GM23248 (cell line): ENCODE results near the gene WDR89. TPM values are rescaled to one million over a fixed set of nuclear protein-coding genes. Genes with fewer than 3 reads are reported as not detected.

Experiments
- DNase-seq: peaks from one replicate; pipeline ENCODE4 v3.0.0-alpha.2; 2015
- H2AFZ ChIP-seq: fragments of 200-600 bp; sonication (generic); 2 replicates; pipeline ENCODE4 v1.6.1; 2016; ENCODE audit warnings: antibody characterized with exemption
- H3F3A ChIP-seq: fragments of 200-600 bp; sonication (generic); 2 replicates; pipeline ENCODE4 v1.6.1; 2016; ENCODE audit warnings: mild to moderate bottlenecking, antibody characterized with exemption, mixed run types; ENCODE audit not compliant: insufficient read depth
- H3K27ac ChIP-seq: fragments of 200-600 bp; sonication (generic); 2 replicates; pipeline ENCODE4 v1.5.1; 2016; ENCODE audit warnings: mild to moderate bottlenecking
- H3K27me3 ChIP-seq: fragments of 200-600 bp; sonication (generic); replicated peaks from 2 replicates; pipeline ENCODE4 v1.6.1; 2016; ENCODE audit warnings: mild to moderate bottlenecking; ENCODE audit not compliant: insufficient read depth
- H3K36me3 ChIP-seq: fragments of 200-600 bp; sonication (generic); 2 replicates; pipeline ENCODE4 v1.6.1; 2016; ENCODE audit warnings: low read depth, mild to moderate bottlenecking
- H3K4me1 ChIP-seq: fragments of 200-600 bp; sonication (generic); 2 replicates; pipeline ENCODE4 v1.6.1; 2016; ENCODE audit warnings: mild to moderate bottlenecking; ENCODE audit not compliant: insufficient read depth
- H3K4me2 ChIP-seq: fragments of 200-600 bp; sonication (generic); one replicate; pipeline ENCODE4 v1.6.1; 2016; ENCODE audit warnings: mild to moderate bottlenecking; ENCODE audit not compliant: unreplicated experiment
- H3K4me3 ChIP-seq: fragments of 200-600 bp; sonication (generic); 2 replicates; pipeline ENCODE4 v1.5.1; 2016; ENCODE audit warnings: mild to moderate bottlenecking
- H3K79me2 ChIP-seq: fragments of 200-600 bp; sonication (generic); 2 replicates; pipeline ENCODE4 v1.6.1; 2016; ENCODE audit warnings: mild to moderate bottlenecking; ENCODE audit not compliant: insufficient read depth
- H3K9ac ChIP-seq: fragments of 200-600 bp; sonication (generic); 2 replicates; pipeline ENCODE4 v1.6.1; 2016; ENCODE audit warnings: mild to moderate bottlenecking
- H3K9me2 ChIP-seq: fragments of 200-600 bp; sonication (generic); 2 replicates; pipeline ENCODE4 v1.6.1; 2016; ENCODE audit warnings: mixed run types, mild to moderate bottlenecking, moderate library complexity; ENCODE audit not compliant: insufficient read depth
- H3K9me3 ChIP-seq: fragments of 200-600 bp; sonication (generic); one replicate; pipeline ENCODE4 v1.6.1; 2017; ENCODE audit warnings: low read depth
- H4K20me1 ChIP-seq: fragments of 200-600 bp; sonication (generic); 2 replicates; pipeline ENCODE4 v1.6.0; 2016; ENCODE audit not compliant: insufficient read depth
- EZH2 ChIP-seq: fragments of 200-600 bp; sonication (generic); IDR thresholded peaks from 2 replicates; pipeline ENCODE4 v1.6.1; 2018; ENCODE audit warnings: antibody characterized with exemption, mild to moderate bottlenecking; ENCODE audit not compliant: insufficient read depth, poor library complexity, severe bottlenecking
- EZH2phosphoT487 ChIP-seq: fragments of 200-600 bp; sonication (generic); IDR thresholded peaks from 2 replicates; pipeline ENCODE4 v1.6.1; 2018; ENCODE audit warnings: antibody characterized with exemption, moderate library complexity, mild to moderate bottlenecking, low read depth; ENCODE audit not compliant: insufficient read depth
- WGBS, 2 experiments: methylation state at CpG; one replicate each; pipeline ENCODE4 v1.1.6; 2015 to 2017; ENCODE audit warnings: low lambda C conversion rate in 2 of 2, low coverage in 1 of 2; ENCODE audit errors: missing lambda C conversion rate in 2 of 2; 5-methylcytosine and 5-hydroxymethylcytosine counted together
- in situ Hi-C: fragments of 300-500 bp; cut with MboI; formaldehyde crosslinking; loops from 2 replicates; pipeline ENCODE4 v1.15.0; 2020
- polyA plus RNA-seq: library from polyadenylated mRNA; unstranded; fragments of >200 nt; fragmentation: Nextera tagmentation; extraction: Ambion mirVana; gene quantifications from 2 replicates; pipeline ENCODE4 v1.2.1, GENCODE V29; 2016
- total RNA-seq: library from RNA; depleted of rRNA; stranded (reverse); fragments of >200 nt; shearing (Covaris generic); gene quantifications from 2 replicates; pipeline ENCODE4 v1.2.3, GENCODE V29; 2014

WDR89 gene
- total and polyA plus RNA-seq, 2 experiments from 2014 or later = 6.9 to 7.0 TPM

DNA sequence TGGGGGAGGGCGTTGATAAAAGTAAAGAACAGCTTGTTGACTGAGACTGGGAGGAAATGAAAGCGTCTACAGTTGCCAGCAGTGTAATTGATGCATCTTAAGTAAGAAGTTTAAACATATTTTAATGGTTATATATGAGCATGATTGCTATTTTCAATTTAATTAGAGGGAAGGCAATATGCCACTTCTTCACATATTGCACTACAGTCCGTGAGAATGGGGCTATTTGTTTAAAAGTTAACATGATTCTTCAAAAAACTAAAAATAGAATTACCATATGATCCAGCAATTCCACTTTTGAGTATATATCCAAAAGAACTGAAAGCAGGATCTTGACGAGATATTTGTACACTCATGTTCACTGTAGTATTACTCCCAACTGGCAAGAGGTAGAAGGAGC lies 60.2 kb downstream of the WDR89 start:
- H4K20me1 ChIP-seq = no peaks in the 10 kb centered on the region
- 7 to 11% methylated on average over 4 of the region's 4 CpGs for WGBS, 2 experiments
- in situ Hi-C loops = no loop called here

DNA sequence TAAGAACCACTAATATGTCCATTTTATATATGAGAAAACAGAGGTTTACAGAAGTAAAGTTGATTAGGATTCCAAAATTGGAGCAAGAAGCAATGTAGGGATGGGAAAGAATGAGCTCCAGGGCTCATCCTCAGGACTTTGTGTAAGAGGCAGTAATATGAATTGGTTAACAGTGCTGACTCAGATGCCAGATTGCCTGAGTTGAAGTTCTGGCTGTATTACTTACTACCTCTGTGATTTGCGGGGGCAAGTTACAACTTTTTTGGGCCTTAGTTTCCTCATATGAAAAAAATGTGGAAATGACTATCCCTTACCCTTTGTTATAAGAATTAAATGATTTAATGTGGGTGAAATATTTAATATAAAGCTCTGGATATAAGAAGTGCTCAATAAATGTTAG lies 63.4 kb downstream of the WDR89 start:
- no peak overlapping the region for H2AFZ ChIP-seq
- H3K4me2 ChIP-seq = no peak overlapping the region
- H4K20me1 ChIP-seq = no peaks in the 10 kb centered on the region
- 100% methylated on average over 1 of the region's 1 CpG for WGBS, 2 experiments
- H3K36me3 ChIP-seq = no peaks in the 10 kb centered on the region
- no peaks in the 10 kb centered on the region; the same call in 1 of the 2 replicates for H3K4me1 ChIP-seq
- H3K27ac ChIP-seq = no peak overlapping the region
- no peaks in the 10 kb centered on the region for H3K27me3 ChIP-seq
- no peaks in the 10 kb centered on the region for H3K9me3 ChIP-seq
- no peaks in the 10 kb centered on the region for H3K9me2 ChIP-seq
- H3K79me2 ChIP-seq = no peaks in the 10 kb centered on the region
- TF ChIP-seq EZH2 = no peak
- no peak for TF ChIP-seq EZH2phosphoT487
- H3K9ac ChIP-seq = no peak overlapping the region
- H3F3A ChIP-seq = no peaks in the 10 kb centered on the region
- no peak overlapping the region for H3K4me3 ChIP-seq
- in situ Hi-C loops = no loop called here
- peak; percentile 26 for DNase-seq

More for the DNA sequence above, 60.2 kb downstream of the WDR89 start:
- H3F3A ChIP-seq = no peaks in the 10 kb centered on the region
- H3K9me2 ChIP-seq = no peaks in the 10 kb centered on the region
- H3K9ac ChIP-seq = no peak overlapping the region
- no peaks in the 10 kb centered on the region for H3K79me2 ChIP-seq
- no peaks in the 10 kb centered on the region for H3K9me3 ChIP-seq
- H3K4me1 ChIP-seq = no peaks in the 10 kb centered on the region; the same call in 1 of the 2 replicates
- H2AFZ ChIP-seq = no peak overlapping the region
- H3K27me3 ChIP-seq = no peaks in the 10 kb centered on the region
- H3K4me2 ChIP-seq = no peak overlapping the region
- DNase-seq = no peak
- H3K36me3 ChIP-seq = no peaks in the 10 kb centered on the region
- H3K4me3 ChIP-seq = no peak overlapping the region
- TF ChIP-seq EZH2phosphoT487 (no peak), EZH2 (no peak)
- H3K27ac ChIP-seq = no peak overlapping the region

DNA sequence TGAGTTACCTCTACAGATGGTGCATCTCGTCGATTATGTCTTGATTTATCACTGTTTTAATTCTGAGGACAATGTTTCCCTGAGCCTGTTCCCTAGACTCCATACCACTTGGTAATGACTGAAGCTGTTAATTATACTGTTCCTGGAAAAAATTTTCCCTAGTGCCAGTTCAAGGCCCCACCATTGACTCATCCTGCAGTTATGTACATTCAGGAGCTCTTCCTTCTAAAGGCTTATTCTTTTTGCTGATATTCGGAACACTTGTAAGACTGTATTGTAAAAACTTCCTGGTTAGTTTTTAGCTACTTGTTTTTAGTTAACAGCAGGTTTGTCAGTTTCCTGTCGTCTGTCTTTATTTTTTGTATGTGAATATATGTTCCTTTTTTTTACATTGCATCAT lies 68.1 kb downstream of the WDR89 start:
- Histone ChIP-seq H3K4me1 (no peaks in the 10 kb centered on the region; the same call in 1 of the 2 replicates), H2AFZ (no peak overlapping the region), H3K4me2 (no peak overlapping the region), H3K9me2 (no peaks in the 10 kb centered on the region), H3K4me3 (no peak overlapping the region), H3K27me3 (no peaks in the 10 kb centered on the region), H4K20me1 (no peaks in the 10 kb centered on the region), H3K9me3 (no peaks in the 10 kb centered on the region), H3K36me3 (no peaks in the 10 kb centered on the region), H3F3A (no peaks in the 10 kb centered on the region), H3K27ac (no peak overlapping the region), H3K79me2 (no peaks in the 10 kb centered on the region), H3K9ac (no peak overlapping the region)
- WGBS, 2 experiments = 63 to 65% methylated on average over 4 of the region's 4 CpGs
- peak; percentile 23 for DNase-seq
- in situ Hi-C loops = no loop called here
- no peak for TF ChIP-seq EZH2
- TF ChIP-seq EZH2phosphoT487 = no peak

DNA sequence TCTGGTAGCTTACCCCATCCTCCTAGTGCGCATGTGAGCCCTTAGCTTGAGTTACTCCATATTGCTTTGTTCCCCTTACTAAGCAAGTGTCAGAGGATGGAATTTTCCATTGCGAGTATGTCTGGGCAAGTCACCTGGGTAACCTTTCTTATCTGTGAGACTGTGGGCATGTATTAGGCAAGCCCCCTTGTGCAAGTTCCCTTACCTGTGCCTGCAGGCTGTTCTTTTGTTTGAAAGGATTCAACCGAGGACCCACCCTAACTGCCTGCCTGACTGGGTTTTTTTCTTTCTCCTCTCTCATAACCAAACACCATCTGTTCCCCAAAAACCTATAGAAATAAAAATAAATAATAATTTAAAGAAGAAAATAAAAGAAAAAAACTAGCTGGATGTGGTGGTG lies 76.2 kb downstream of the WDR89 start:
- Histone ChIP-seq H3K9me3 (no peaks in the 10 kb centered on the region), H3K4me1 (no peaks in the 10 kb centered on the region), H3K9ac (no peak overlapping the region), H3K9me2 (no peaks in the 10 kb centered on the region), H2AFZ (no peak overlapping the region), H3K36me3 (no peaks in the 10 kb centered on the region), H4K20me1 (no peaks in the 10 kb centered on the region), H3F3A (no peaks in the 10 kb centered on the region), H3K27me3 (peaks cover 14% of the 10 kb centered on the region), H3K4me2 (no peak overlapping the region), H3K27ac (no peak overlapping the region), H3K79me2 (no peaks in the 10 kb centered on the region), H3K4me3 (no peak overlapping the region)
- in situ Hi-C loops = no loop called here
- DNase-seq = no peak
- WGBS, 2 experiments = 74 to 80% methylated on average over 3 of the region's 3 CpGs
- TF ChIP-seq EZH2phosphoT487 = no peak
- no peak for TF ChIP-seq EZH2

DNA sequence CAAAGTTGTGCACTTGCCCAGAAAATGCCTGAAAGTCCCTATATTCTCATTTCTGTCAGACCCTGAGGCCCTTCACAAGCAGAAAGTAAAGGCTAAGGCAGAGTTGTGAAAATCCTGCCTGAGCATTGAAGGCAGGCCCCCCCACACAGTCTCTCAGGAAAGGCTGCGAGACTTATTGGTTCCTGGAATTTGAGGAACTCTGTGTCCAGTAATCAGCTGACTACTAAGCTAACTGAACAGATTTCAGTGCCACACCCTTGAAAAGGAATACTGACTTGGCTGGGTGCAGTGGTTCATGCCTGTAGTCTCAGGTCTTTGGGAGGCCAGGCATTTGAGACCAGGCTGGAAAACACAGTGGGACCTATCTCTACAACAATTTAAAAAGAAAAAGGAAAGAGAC lies 77.4 kb downstream of the WDR89 start:
- Histone ChIP-seq H3K27me3 (peaks cover 14% of the 10 kb centered on the region), H3K4me3 (no peak overlapping the region), H3K4me2 (no peak overlapping the region), H3K27ac (no peak overlapping the region), H3K9me3 (no peaks in the 10 kb centered on the region), H3K36me3 (no peaks in the 10 kb centered on the region), H3K79me2 (no peaks in the 10 kb centered on the region), H3F3A (no peaks in the 10 kb centered on the region), H3K4me1 (no peaks in the 10 kb centered on the region), H4K20me1 (no peaks in the 10 kb centered on the region), H3K9ac (no peak overlapping the region), H3K9me2 (no peaks in the 10 kb centered on the region), H2AFZ (no peak overlapping the region)
- in situ Hi-C loops = no loop called here
- DNase-seq = peak; percentile 41
- 0 to 5% methylated on average over 1 of the region's 1 CpG for WGBS, 2 experiments
- TF ChIP-seq EZH2 = no peak
- TF ChIP-seq EZH2phosphoT487 = no peak
